GM10266 (cell line): ENCODE measurements around the gene RAB11FIP2.

Source experiments
- DNase-seq: peaks from one replicate; pipeline ENCODE4 v3.0.0; 2012; ENCODE audit errors: extremely low spot score
- CTCF ChIP-seq: IDR thresholded peaks from 2 replicates; pipeline ENCODE4 v1.5.1; 2012; ENCODE audit warnings: mild to moderate bottlenecking, low read depth; ENCODE audit not compliant: control insufficient read depth, insufficient read depth; ENCODE audit errors: missing control alignments

Gene RAB11FIP2

GRCh38 chr10:118045837-118046394 is 825 bp downstream of the RAB11FIP2 start:
- TF ChIP-seq CTCF, result no peak
- DNase-seq, result peak; percentile 32

GRCh38 chr10:118045158-118045836 is 1.4 kb downstream of the RAB11FIP2 start:
- TF ChIP-seq CTCF, result no peak
- DNase-seq, result no peak

GRCh38 chr10:118042827-118043242 is 3.9 kb downstream of the RAB11FIP2 start:
- DNase-seq, result no peak
- TF ChIP-seq CTCF, result no peak

- TF ChIP-seq CTCF, result no peak
- DNase-seq, result no peak
Observed at GRCh38 chr10:118042336-118042735, 4.4 kb downstream of the RAB11FIP2 start.

GRCh38 chr10:118041316-118041715 is 5.4 kb downstream of the RAB11FIP2 start:
- TF ChIP-seq CTCF, result no peak
- no peak for DNase-seq

- no peak for DNase-seq
- TF ChIP-seq CTCF, result no peak
Observed at GRCh38 chr10:118036281-118036875, 10.4 kb downstream of the RAB11FIP2 start.
